Measurements from ENCODE around the gene LRP5.

- TF ChIP-seq CTCF (IDR thresholded peaks at IDR 0.05; ENCODE audit: insufficient read depth, low read length, poor library complexity, severe bottlenecking) (no peak), EZH2phosphoT487 (conservative IDR thresholded peaks at IDR 0.05; ENCODE audit: low read length) (no peak)
These were observed 124.9 kb downstream of the LRP5 start for GRCh38 chr11:68436985-68437926.
